ENCODE measurements around the gene SLC18A3. TPM values are rescaled to one million over a fixed set of nuclear protein-coding genes. Genes with fewer than 3 reads are reported as not detected.

The SLC18A3 gene
- polyA plus RNA-seq, 1 donor (not counting 4 experiments of a cell fraction or from before 2014, with no cell fraction given) = not detected

DNA sequence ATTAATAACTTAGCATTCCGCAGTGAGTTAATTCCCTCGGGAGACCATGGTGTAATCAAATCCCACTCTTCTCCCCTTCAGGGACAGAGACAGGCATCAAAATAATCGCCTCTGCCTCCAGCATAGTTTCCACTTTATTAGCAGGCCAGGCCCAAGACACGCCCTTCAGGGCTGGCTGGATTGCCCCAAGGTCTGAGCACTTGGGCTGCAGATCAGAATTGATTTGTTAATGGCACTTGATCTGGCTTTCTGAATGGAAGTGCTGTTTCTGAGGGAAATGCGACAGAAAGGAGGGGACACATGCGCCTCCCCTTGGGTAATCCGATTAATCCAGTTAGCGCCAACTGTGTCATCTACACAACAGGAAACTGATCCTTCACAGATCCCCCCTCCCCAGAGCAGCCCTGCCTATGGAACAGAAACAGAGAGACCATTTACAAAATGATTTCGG, 19.3 kb downstream of the SLC18A3 start:
- no peaks in the 10 kb centered on the region for H3K79me2 ChIP-seq (ENCODE audit: control insufficient read depth, insufficient read depth, low read length)
- H4K20me1 ChIP-seq (ENCODE audit: control insufficient read depth, extremely low read depth, insufficient read depth, low read length) = no peaks in the 10 kb centered on the region

DNA sequence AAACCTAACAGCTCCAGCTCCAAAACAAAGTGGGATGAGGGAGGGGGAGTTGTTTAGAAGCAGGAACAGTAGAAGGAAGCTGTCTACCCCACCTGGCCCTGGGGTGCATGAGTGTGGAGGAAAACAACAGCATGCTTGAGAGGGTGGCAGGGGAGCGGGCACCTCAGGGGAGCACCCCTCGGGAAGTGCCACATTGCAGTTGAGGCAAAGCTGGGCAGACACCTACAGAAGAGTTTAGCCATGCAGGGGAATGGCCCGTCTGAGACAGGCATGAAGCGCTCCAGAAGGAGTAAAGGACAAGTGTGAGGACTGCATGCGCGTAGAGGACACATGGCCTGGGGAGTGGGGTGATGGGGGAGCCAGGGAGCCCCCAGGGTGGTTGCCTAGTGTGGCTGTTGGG, 21.9 kb downstream of the SLC18A3 start:
- H3K9me1 ChIP-seq (ENCODE audit: control insufficient read depth, extremely low read depth, insufficient read depth, low read length) = no peaks in the 10 kb centered on the region
- no peaks in the 10 kb centered on the region for H3K9me3 ChIP-seq (ENCODE audit: control insufficient read depth, low read depth, low read length)
- H3K9ac ChIP-seq (ENCODE audit: control insufficient read depth, extremely low read depth, insufficient read depth, low read length) = no peak overlapping the region
- peaks cover under 1% of the 10 kb centered on the region for H3K27me3 ChIP-seq (ENCODE audit: control insufficient read depth, extremely low read depth, insufficient read depth, low read length)
- no peaks in the 10 kb centered on the region for H3K36me3 ChIP-seq (ENCODE audit: control insufficient read depth in 2 of 2, extremely low read depth in 1 of 2, insufficient read depth in 2 of 2, low read length in 2 of 2)
- no peak overlapping the region for H2AFZ ChIP-seq (ENCODE audit: control insufficient read depth, low read length)
- dilution Hi-C loops (cut with MboI; ENCODE audit: extremely low pct_ligation_motif_present, low sequenced_read_pairs) = no loop called here
- H3K4me2 ChIP-seq (ENCODE audit: control insufficient read depth, extremely low read depth, insufficient read depth, low read depth, low read length) = no peak overlapping the region
- FAIRE-seq (no peak), DNase-seq (ENCODE audit: low read depth, low spot score) (no peak)
- no peaks in the 10 kb centered on the region for H3K79me2 ChIP-seq (ENCODE audit: control insufficient read depth, insufficient read depth, low read length)
- TF ChIP-seq, protein P1, sequence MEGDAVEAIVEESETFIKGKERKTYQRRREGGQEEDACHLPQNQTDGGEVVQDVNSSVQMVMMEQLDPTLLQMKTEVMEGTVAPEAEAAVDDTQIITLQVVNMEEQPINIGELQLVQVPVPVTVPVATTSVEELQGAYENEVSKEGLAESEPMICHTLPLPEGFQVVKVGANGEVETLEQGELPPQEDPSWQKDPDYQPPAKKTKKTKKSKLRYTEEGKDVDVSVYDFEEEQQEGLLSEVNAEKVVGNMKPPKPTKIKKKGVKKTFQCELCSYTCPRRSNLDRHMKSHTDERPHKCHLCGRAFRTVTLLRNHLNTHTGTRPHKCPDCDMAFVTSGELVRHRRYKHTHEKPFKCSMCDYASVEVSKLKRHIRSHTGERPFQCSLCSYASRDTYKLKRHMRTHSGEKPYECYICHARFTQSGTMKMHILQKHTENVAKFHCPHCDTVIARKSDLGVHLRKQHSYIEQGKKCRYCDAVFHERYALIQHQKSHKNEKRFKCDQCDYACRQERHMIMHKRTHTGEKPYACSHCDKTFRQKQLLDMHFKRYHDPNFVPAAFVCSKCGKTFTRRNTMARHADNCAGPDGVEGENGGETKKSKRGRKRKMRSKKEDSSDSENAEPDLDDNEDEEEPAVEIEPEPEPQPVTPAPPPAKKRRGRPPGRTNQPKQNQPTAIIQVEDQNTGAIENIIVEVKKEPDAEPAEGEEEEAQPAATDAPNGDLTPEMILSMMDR (optimal IDR thresholded peaks at IDR 0.05 in 1 of 3, IDR thresholded peaks at IDR 0.05 in 1 of 3, conservative IDR thresholded peaks at IDR 0.05 in 1 of 3; ENCODE audit: extremely low read depth in 1 of 3, insufficient read depth in 2 of 3, low read length in 3 of 3) = no peak
- TF ChIP-seq EZH2 (IDR thresholded peaks at IDR 0.05; ENCODE audit: low read length) = no peak
- peaks cover 14% of the 10 kb centered on the region for H3K4me1 ChIP-seq (ENCODE audit: control insufficient read depth, extremely low read depth, insufficient read depth, low read length)
- no peak overlapping the region for H3K4me3 ChIP-seq (ENCODE audit: control insufficient read depth in 2 of 3, extremely low read depth in 1 of 3, insufficient read depth in 2 of 3, low read depth in 1 of 3, low read length in 3 of 3)
- no peaks in the 10 kb centered on the region for H4K20me1 ChIP-seq (ENCODE audit: control insufficient read depth, extremely low read depth, insufficient read depth, low read length)
- no peak overlapping the region for H3K27ac ChIP-seq (ENCODE audit: control insufficient read depth, insufficient read depth, low read length)

More for the DNA sequence above, 19.3 kb downstream of the SLC18A3 start:
- no peak overlapping the region for H3K4me3 ChIP-seq (ENCODE audit: control insufficient read depth in 2 of 3, extremely low read depth in 1 of 3, insufficient read depth in 2 of 3, low read depth in 1 of 3, low read length in 3 of 3)
- no peaks in the 10 kb centered on the region for H3K27me3 ChIP-seq (ENCODE audit: control insufficient read depth, extremely low read depth, insufficient read depth, low read length)
- H3K36me3 ChIP-seq (ENCODE audit: control insufficient read depth in 2 of 2, extremely low read depth in 1 of 2, insufficient read depth in 2 of 2, low read length in 2 of 2) = no peaks in the 10 kb centered on the region
- no peaks in the 10 kb centered on the region for H3K9me1 ChIP-seq (ENCODE audit: control insufficient read depth, extremely low read depth, insufficient read depth, low read length)
- H2AFZ ChIP-seq (ENCODE audit: control insufficient read depth, low read length) = no peak overlapping the region
- DNase-seq (ENCODE audit: low read depth, low spot score) (no peak), FAIRE-seq (no peak)
- dilution Hi-C loops (cut with MboI; ENCODE audit: extremely low pct_ligation_motif_present, low sequenced_read_pairs) = no loop called here
- no peak overlapping the region for H3K27ac ChIP-seq (ENCODE audit: control insufficient read depth, insufficient read depth, low read length)
- TF ChIP-seq, protein P1 (optimal IDR thresholded peaks at IDR 0.05 in 1 of 3, IDR thresholded peaks at IDR 0.05 in 1 of 3, conservative IDR thresholded peaks at IDR 0.05 in 1 of 3; ENCODE audit: extremely low read depth in 1 of 3, insufficient read depth in 2 of 3, low read length in 3 of 3) = no peak
- TF ChIP-seq EZH2 (IDR thresholded peaks at IDR 0.05; ENCODE audit: low read length) = no peak
- H3K4me1 ChIP-seq (ENCODE audit: control insufficient read depth, extremely low read depth, insufficient read depth, low read length) = peaks cover 19% of the 10 kb centered on the region
- H3K9me3 ChIP-seq (ENCODE audit: control insufficient read depth, low read depth, low read length) = no peaks in the 10 kb centered on the region
- no peak overlapping the region for H3K9ac ChIP-seq (ENCODE audit: control insufficient read depth, extremely low read depth, insufficient read depth, low read length)
- H3K4me2 ChIP-seq (ENCODE audit: control insufficient read depth, extremely low read depth, insufficient read depth, low read depth, low read length) = no peak overlapping the region

Data from keratinocyte (primary cell).